H9 (cell line): ENCODE measurements around the gene ARHGAP31. TPM values are rescaled to one million over a fixed set of nuclear protein-coding genes. Genes with fewer than 3 reads are reported as not detected.

Experiments
- DNase-seq: peaks from one replicate; pipeline ENCODE4 v3.0.0-alpha.2; 2017
- H2AFZ ChIP-seq: one replicate; pipeline ENCODE4 v1.6.1; 2013; ENCODE audit warnings: mild to moderate bottlenecking, low read length, control low read depth, moderate library complexity
- H2AK5ac ChIP-seq: 2 replicates; pipeline ENCODE4 v1.6.1; 2013; ENCODE audit warnings: low read length, control low read depth, mixed read lengths; ENCODE audit not compliant: insufficient read length
- H2BK120ac ChIP-seq: one replicate; pipeline ENCODE4 v1.6.1; 2013; ENCODE audit warnings: low read depth, mild to moderate bottlenecking, low read length, control low read depth, inconsistent platforms; ENCODE audit not compliant: poor library complexity, severe bottlenecking
- H2BK12ac ChIP-seq: 2 replicates; pipeline ENCODE4 v1.6.1; 2013; ENCODE audit warnings: low read length, control low read depth, mixed read lengths, low read depth; ENCODE audit not compliant: insufficient read length
- H2BK15ac ChIP-seq: 2 replicates; pipeline ENCODE4 v1.6.1; 2013; ENCODE audit warnings: low read depth, low read length, control low read depth
- H2BK20ac ChIP-seq: one replicate; pipeline ENCODE4 v1.6.1; 2013; ENCODE audit warnings: low read depth, mild to moderate bottlenecking, low read length, control low read depth, inconsistent platforms; ENCODE audit not compliant: poor library complexity, severe bottlenecking
- H2BK5ac ChIP-seq: 2 replicates; pipeline ENCODE4 v1.6.1; 2013; ENCODE audit warnings: low read length, control low read depth, mixed read lengths; ENCODE audit not compliant: insufficient read length
- H3K14ac ChIP-seq: 2 replicates; pipeline ENCODE4 v1.6.1; 2013; ENCODE audit warnings: low read length, control low read depth; ENCODE audit not compliant: insufficient read depth
- H3K18ac ChIP-seq: 2 replicates; pipeline ENCODE4 v1.6.1; 2013; ENCODE audit warnings: low read depth, mild to moderate bottlenecking, mixed read lengths, low read length, control low read depth; ENCODE audit not compliant: insufficient read length
- H3K23ac ChIP-seq: 2 replicates; pipeline ENCODE4 v1.6.1; 2013; ENCODE audit warnings: low read length, control low read depth, mixed read lengths, low read depth; ENCODE audit not compliant: insufficient read length
- H3K23me2 ChIP-seq: 2 replicates; pipeline ENCODE4 v1.6.1; 2013; ENCODE audit warnings: low read depth, mild to moderate bottlenecking, mixed read lengths, low read length, control low read depth; ENCODE audit not compliant: insufficient read length, poor library complexity, severe bottlenecking
- H3K27ac ChIP-seq: 2 replicates; pipeline ENCODE4 v1.5.1; 2013; ENCODE audit warnings: low read length, control low read depth, mixed read lengths, low read depth; ENCODE audit not compliant: insufficient read length
- H3K27me3 ChIP-seq: 2 replicates; pipeline ENCODE4 v1.6.1; 2013; ENCODE audit warnings: low read length, control low read depth, inconsistent platforms; ENCODE audit not compliant: insufficient read depth
- H3K4ac ChIP-seq: 2 replicates; pipeline ENCODE4 v1.6.1; 2013; ENCODE audit warnings: low read depth, mild to moderate bottlenecking, control low read depth, inconsistent platforms, low read length, moderate library complexity
- H3K4me1 ChIP-seq: 2 replicates; pipeline ENCODE4 v1.6.1; 2013; ENCODE audit warnings: low read length, control low read depth, inconsistent platforms; ENCODE audit not compliant: insufficient read depth
- H3K4me2 ChIP-seq: 2 replicates; pipeline ENCODE4 v1.6.1; 2013; ENCODE audit warnings: low read length, control low read depth, mixed read lengths; ENCODE audit not compliant: insufficient read length, insufficient read depth
- H3K56ac ChIP-seq: 2 replicates; pipeline ENCODE4 v1.6.1; 2013; ENCODE audit warnings: low read depth, mild to moderate bottlenecking, mixed read lengths, low read length, control low read depth; ENCODE audit not compliant: insufficient read length
- H3K79me1 ChIP-seq: 2 replicates; pipeline ENCODE4 v1.6.1; 2013; ENCODE audit warnings: low read depth, mild to moderate bottlenecking, moderate library complexity, low read length, control low read depth, inconsistent platforms; ENCODE audit not compliant: insufficient read depth, poor library complexity, severe bottlenecking
- H3K79me2 ChIP-seq: 2 replicates; pipeline ENCODE4 v1.6.1; 2013; ENCODE audit warnings: low read length, control low read depth, inconsistent platforms; ENCODE audit not compliant: insufficient read depth
- H3K9ac ChIP-seq: 2 replicates; pipeline ENCODE4 v1.6.1; 2013; ENCODE audit warnings: low read length, control low read depth, mixed read lengths; ENCODE audit not compliant: insufficient read length; ENCODE audit errors: extremely low read depth
- H3K9me3 ChIP-seq: one replicate; pipeline ENCODE4 v1.6.1; 2013; ENCODE audit warnings: low read depth, low read length, inconsistent platforms; ENCODE audit not compliant: control insufficient read depth
- H3T11ph ChIP-seq: one replicate; pipeline ENCODE4 v1.6.1; 2013; ENCODE audit warnings: mild to moderate bottlenecking, low read length, control low read depth, inconsistent platforms
- H4K20me1 ChIP-seq: one replicate; pipeline ENCODE4 v1.6.1; 2013; ENCODE audit not compliant: control insufficient read depth, insufficient read length, insufficient read depth
- H4K5ac ChIP-seq: 2 replicates; pipeline ENCODE4 v1.6.1; 2013; ENCODE audit warnings: low read depth, mild to moderate bottlenecking, mixed read lengths, low read length, control low read depth; ENCODE audit not compliant: insufficient read length
- H4K8ac ChIP-seq: replicated peaks from 2 replicates; pipeline ENCODE4 v1.6.1; 2013; ENCODE audit warnings: low read length, control low read depth, mixed read lengths, low read depth; ENCODE audit not compliant: insufficient read length
- H4K91ac ChIP-seq: 2 replicates; pipeline ENCODE4 v1.6.1; 2013; ENCODE audit warnings: low read depth, mild to moderate bottlenecking, moderate library complexity, mixed read lengths, low read length, control low read depth; ENCODE audit not compliant: insufficient read length
- H3K27ac Mint-ChIP-seq, 3 experiments: 2 replicates in 2 of 3; 3 replicates in 1 of 3; pipeline ENCODE4 v1.8.0; 2020 to 2021; ENCODE audit warnings: mixed read lengths in 3 of 3, mild to moderate bottlenecking in 1 of 3, moderate library complexity in 1 of 3
- H3K27me3 Mint-ChIP-seq: 2 replicates; pipeline ENCODE4 v1.8.0; 2021; ENCODE audit warnings: low read depth, mild to moderate bottlenecking, moderate library complexity, mixed read lengths
- H3K36me3 Mint-ChIP-seq, 3 experiments: 2 replicates in 2 of 3; 3 replicates in 1 of 3; pipeline ENCODE4 v1.8.0; 2020 to 2021; ENCODE audit warnings: low read depth in 3 of 3, mixed read lengths in 3 of 3; ENCODE audit not compliant: insufficient read depth in 1 of 3
- H3K4me1 Mint-ChIP-seq, 2 experiments: 2 replicates each; pipeline ENCODE4 v1.8.0; 2020; ENCODE audit warnings: mixed read lengths in 2 of 2
- H3K4me3 Mint-ChIP-seq, 2 experiments: 2 replicates in 1 of 2; 3 replicates in 1 of 2; pipeline ENCODE4 v1.8.0; 2020 to 2021; ENCODE audit warnings: mild to moderate bottlenecking in 2 of 2, mixed read lengths in 2 of 2, moderate library complexity in 1 of 2
- H3K9me3 Mint-ChIP-seq, 2 experiments: 2 replicates in 1 of 2; 3 replicates in 1 of 2; pipeline ENCODE4 v1.8.0; 2020; ENCODE audit warnings: mild to moderate bottlenecking in 2 of 2, mixed read lengths in 2 of 2, moderate library complexity in 1 of 2
- WGBS: extraction: QIAGEN DNeasy Blood & Tissue Kit; methylation state at CpG from one replicate; pipeline ENCODE4 v1.1.7; 2013; ENCODE audit warnings: missing lambda C conversion rate, low lambda C conversion rate, mixed read lengths; ENCODE audit not compliant: insufficient read length; ENCODE audit errors: extremely low coverage; 5-methylcytosine and 5-hydroxymethylcytosine counted together
- total RNA-seq: library from RNA; stranded (reverse); gene quantifications from 2 replicates; pipeline ENCODE4 v1.2.1, GENCODE V29; 2021
- TF ChIP-seq, protein P1 (sequence below): fragments of 200-600 bp; sonication (generic); conservative IDR thresholded peaks from 3 replicates; pipeline ENCODE4 v1.8.0; 2021; ENCODE audit warnings: antibody characterized with exemption, mild to moderate bottlenecking

The ARHGAP31 gene
- total RNA-seq, 1 experiment from 2014 or later: 2.2 TPM

DNA sequence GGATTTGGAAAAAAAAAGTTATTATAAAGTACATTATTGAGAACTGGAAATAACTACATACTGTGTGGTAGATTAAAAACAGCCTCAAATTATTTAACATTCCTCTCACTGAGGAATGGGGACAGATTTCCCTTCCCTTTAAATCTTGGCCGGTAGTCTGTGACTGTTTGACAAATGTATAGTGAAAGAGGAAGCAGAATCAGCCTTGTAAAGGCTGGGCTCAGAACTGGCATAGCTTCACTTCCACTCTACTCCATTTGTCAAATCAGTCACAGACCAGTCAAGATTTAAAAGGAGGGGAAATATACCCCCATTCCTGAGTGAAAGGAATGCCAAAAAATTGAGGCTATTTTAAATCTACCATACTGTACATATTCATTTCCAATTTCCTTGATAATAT is 35.3 kb upstream of the ARHGAP31 start:
- H3K27me3 Mint-ChIP-seq: no peaks in the 10 kb centered on the region
- no peak overlapping the region for H3K18ac ChIP-seq
- H2AK5ac ChIP-seq: no peak overlapping the region
- H3K9me3 ChIP-seq: no peaks in the 10 kb centered on the region
- H2BK120ac ChIP-seq: no peak overlapping the region
- no peak overlapping the region for H3K4me2 ChIP-seq
- no peak overlapping the region for H2AFZ ChIP-seq
- H3T11ph ChIP-seq: no peak overlapping the region
- no peaks in the 10 kb centered on the region for H3K23me2 ChIP-seq
- peaks cover 0 to 4% (median 0%) of the 10 kb centered on the region in 3 experiments; a peak in 1 of 7 replicates for H3K36me3 Mint-ChIP-seq
- no peak overlapping the region for H3K9ac ChIP-seq
- H2BK15ac ChIP-seq: no peak overlapping the region
- no peak overlapping the region for H2BK5ac ChIP-seq
- no peak overlapping the region for H3K14ac ChIP-seq
- no peak overlapping the region for H2BK12ac ChIP-seq
- no peaks in the 10 kb centered on the region for H3K79me2 ChIP-seq
- no peaks in the 10 kb centered on the region for H4K20me1 ChIP-seq
- no peak overlapping the region for H4K5ac ChIP-seq
- DNase-seq: no peak
- H3K9me3 Mint-ChIP-seq: peaks cover 0 to 5% of the 10 kb centered on the region in 2 experiments; a peak in 2 of 5 replicates
- no peak overlapping the region for H4K8ac ChIP-seq
- no CpG with 5 or more reads among the region's 1 CpG for WGBS
- H3K27ac Mint-ChIP-seq: no peak overlapping the region
- H3K4me3 Mint-ChIP-seq: no peak overlapping the region
- TF ChIP-seq, protein P1, sequence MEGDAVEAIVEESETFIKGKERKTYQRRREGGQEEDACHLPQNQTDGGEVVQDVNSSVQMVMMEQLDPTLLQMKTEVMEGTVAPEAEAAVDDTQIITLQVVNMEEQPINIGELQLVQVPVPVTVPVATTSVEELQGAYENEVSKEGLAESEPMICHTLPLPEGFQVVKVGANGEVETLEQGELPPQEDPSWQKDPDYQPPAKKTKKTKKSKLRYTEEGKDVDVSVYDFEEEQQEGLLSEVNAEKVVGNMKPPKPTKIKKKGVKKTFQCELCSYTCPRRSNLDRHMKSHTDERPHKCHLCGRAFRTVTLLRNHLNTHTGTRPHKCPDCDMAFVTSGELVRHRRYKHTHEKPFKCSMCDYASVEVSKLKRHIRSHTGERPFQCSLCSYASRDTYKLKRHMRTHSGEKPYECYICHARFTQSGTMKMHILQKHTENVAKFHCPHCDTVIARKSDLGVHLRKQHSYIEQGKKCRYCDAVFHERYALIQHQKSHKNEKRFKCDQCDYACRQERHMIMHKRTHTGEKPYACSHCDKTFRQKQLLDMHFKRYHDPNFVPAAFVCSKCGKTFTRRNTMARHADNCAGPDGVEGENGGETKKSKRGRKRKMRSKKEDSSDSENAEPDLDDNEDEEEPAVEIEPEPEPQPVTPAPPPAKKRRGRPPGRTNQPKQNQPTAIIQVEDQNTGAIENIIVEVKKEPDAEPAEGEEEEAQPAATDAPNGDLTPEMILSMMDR: no peak
- H3K56ac ChIP-seq: no peak overlapping the region
- H3K4me1 Mint-ChIP-seq: peaks cover 52 to 58% of the 10 kb centered on the region in 2 experiments
- H3K27ac ChIP-seq: no peak overlapping the region
- no peak overlapping the region for H3K4ac ChIP-seq
- peaks cover 10% of the 10 kb centered on the region; the same call in 1 of the 2 replicates for H3K4me1 ChIP-seq
- H3K23ac ChIP-seq: no peak overlapping the region
- H4K91ac ChIP-seq: no peak overlapping the region
- H3K79me1 ChIP-seq: no peaks in the 10 kb centered on the region
- H3K27me3 ChIP-seq: no peaks in the 10 kb centered on the region
- no peak overlapping the region for H2BK20ac ChIP-seq
